GM12873 (cell line): ENCODE measurements around the gene TGM1.

Experiments used
- CTCF ChIP-seq: IDR thresholded peaks from 2 replicates; pipeline ENCODE4 v1.5.1; 2012; ENCODE audit warnings: low read depth, mild to moderate bottlenecking, moderate library complexity, low read length, control low read depth; ENCODE audit not compliant: insufficient read depth; ENCODE audit errors: missing control alignments

Gene TGM1

GRCh38 chr14:24280797-24281460, 18.0 kb upstream of the TGM1 start:
- TF ChIP-seq CTCF = no peak

GRCh38 chr14:24279301-24280186, 16.6 kb upstream of the TGM1 start:
- peak; percentile 52 for TF ChIP-seq CTCF

GRCh38 chr14:24278424-24278823, 15.4 kb upstream of the TGM1 start:
- no peak for TF ChIP-seq CTCF

- TF ChIP-seq CTCF = no peak
These were observed 14.8 kb upstream of the TGM1 start for GRCh38 chr14:24277606-24278321.

GRCh38 chr14:24277071-24277470, 14.1 kb upstream of the TGM1 start:
- no peak for TF ChIP-seq CTCF

GRCh38 chr14:24274101-24274543, 11.1 kb upstream of the TGM1 start:
- TF ChIP-seq CTCF = no peak
